Measurements from ENCODE around the gene MCM9.

The MCM9 gene

DNA sequence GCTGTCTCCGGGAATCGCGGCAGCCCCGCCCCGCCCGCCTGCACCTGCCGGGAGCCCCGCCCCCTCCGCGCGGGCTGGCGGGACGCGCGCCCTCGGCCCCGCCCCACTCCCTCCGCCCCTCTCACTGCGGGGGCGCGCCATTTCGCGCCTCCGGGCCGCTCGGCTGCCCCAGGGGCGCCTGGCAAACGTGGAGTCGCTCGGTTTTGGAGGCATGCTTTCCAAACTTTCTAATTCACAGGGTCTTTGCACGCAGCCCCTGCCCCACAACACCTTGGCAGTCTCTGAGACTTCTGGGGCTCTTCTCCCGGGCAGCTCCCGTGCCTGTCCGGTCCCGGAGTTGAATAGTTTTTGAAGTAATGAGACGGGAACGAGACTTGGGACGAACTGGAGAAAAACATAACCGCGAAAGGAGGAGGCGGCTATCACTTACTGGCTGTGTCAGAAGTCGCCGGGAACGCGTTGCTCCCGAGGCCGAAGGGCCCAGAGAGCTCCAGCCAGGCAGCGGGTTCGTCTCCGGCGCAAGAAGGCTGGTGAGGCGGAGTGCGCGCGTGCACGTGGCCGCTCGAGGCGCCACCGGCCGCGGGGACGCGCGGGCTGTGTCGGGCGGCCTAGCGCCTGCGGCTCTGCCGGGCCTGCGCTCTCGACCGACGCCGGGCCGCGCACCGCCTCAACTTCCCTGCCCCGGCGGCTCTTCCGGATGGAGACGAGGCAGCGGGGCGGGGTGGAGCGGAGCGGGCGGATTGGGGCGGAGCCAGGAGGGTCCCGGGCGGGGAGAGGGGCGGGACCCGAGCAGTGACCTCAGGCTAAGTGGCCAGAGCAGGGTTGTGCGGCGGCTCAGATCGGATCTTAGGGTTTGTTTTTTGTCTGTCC, at the start of gene MCM9:
MCM9 (minus strand) TSS at position 699 of the 870 bp plus-strand sequence. CDS start 3,436 bp downstream, outside the sequence.
- peak within 1 kb of the TSS; percentile 96 for H3K4me3 ChIP-seq (ENCODE audit: low read length)
- peak within 1 kb of the TSS; percentile 98 for H2AFZ ChIP-seq (ENCODE audit: low read depth, low read length)
- H3K36me3 ChIP-seq (ENCODE audit: insufficient read depth, low read length): peaks cover 20% of the 10 kb centered on the region
- no peaks in the 10 kb centered on the region for H3K27me3 ChIP-seq (ENCODE audit: insufficient read depth, low read length)
- H3K4me1 ChIP-seq (ENCODE audit: insufficient read depth, low read length): peaks cover 7% of the 10 kb centered on the region
- H3K9me3 ChIP-seq (ENCODE audit: low read length): peaks cover 2% of the 10 kb centered on the region

DNA sequence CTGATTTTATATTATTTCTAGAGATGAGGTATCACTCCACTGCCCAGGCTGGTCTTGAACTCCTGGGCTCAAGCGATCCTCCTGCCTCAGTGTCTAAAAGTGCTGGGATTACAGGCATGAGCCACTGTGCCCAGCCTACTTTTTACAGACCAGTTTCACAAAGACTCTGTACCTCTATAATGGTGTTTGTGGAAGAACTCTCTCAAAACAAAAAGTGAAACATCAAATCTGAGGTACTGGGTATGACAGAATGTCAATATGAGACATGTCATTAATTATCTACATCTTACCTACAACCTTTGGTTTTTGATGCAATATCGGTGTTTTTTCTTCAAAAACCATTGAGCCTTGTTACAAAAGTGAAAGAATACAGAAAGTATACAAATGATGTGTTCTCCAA, 49.4 kb upstream of the MCM9 start:
- Histone ChIP-seq H3K9me3 (ENCODE audit: low read length) (no peaks in the 10 kb centered on the region), H3K36me3 (ENCODE audit: insufficient read depth, low read length) (no peaks in the 10 kb centered on the region), H3K4me3 (ENCODE audit: low read length) (no peak overlapping the region), H3K27me3 (ENCODE audit: insufficient read depth, low read length) (no peaks in the 10 kb centered on the region), H2AFZ (ENCODE audit: low read depth, low read length) (no peak overlapping the region), H3K4me1 (ENCODE audit: insufficient read depth, low read length) (no peaks in the 10 kb centered on the region)

DNA sequence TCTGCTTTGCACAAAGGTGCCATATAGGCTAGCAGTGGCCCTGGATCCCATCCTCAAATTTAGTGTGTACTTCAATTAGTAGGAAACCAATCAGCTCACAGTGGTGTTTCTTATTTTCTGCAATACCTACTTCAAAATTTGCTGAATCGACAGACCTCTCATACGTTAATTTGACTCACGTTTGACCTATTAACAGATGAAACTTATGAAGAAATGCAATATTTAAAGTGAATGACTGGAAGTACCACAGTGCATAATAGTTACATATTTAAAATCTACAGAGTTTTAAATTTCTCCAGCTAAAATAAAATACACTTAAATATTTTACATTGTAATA, 47.6 kb upstream of the MCM9 start:
- Histone ChIP-seq H3K27me3 (ENCODE audit: insufficient read depth, low read length) (no peaks in the 10 kb centered on the region), H3K4me3 (ENCODE audit: low read length) (no peak overlapping the region), H3K36me3 (ENCODE audit: insufficient read depth, low read length) (peaks cover 8% of the 10 kb centered on the region), H3K4me1 (ENCODE audit: insufficient read depth, low read length) (no peaks in the 10 kb centered on the region), H3K9me3 (ENCODE audit: low read length) (no peaks in the 10 kb centered on the region), H2AFZ (ENCODE audit: low read depth, low read length) (no peak overlapping the region)

DNA sequence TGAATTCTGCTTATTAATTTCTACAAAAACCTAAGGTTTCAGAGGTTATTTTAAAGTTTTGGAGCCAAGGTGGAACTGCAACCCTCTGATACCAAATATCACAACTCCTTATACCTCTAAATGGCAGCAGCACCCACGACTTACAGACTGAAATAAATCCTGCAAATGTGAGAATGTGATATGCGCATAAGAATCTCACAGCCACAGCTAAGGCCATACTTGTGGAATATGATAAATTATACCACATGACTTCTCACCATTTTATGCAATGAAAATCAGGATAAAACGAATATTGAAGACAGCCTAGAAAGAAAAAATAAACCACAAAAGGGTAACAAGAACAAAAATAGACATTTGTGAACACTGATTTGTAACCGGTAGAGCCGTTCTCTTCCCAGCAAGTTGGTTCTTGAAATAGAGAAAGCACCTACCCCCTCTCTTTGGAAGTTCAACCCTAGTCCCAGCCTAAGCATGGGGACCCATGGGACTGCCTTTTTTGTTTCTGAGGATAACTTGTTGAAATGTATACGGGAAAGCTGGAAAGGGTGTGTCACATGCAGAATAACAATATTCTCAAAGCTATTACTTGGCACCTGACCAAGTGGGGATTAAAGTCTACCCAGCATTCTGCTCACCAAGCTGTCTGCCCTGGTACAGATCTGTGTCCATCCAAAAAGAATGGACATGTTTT, 47.1 kb upstream of the MCM9 start:
- Histone ChIP-seq H2AFZ (ENCODE audit: low read depth, low read length) (no peak overlapping the region), H3K4me3 (ENCODE audit: low read length) (no peak overlapping the region), H3K36me3 (ENCODE audit: insufficient read depth, low read length) (peaks cover 8% of the 10 kb centered on the region), H3K27me3 (ENCODE audit: insufficient read depth, low read length) (no peaks in the 10 kb centered on the region), H3K4me1 (ENCODE audit: insufficient read depth, low read length) (no peaks in the 10 kb centered on the region), H3K9me3 (ENCODE audit: low read length) (no peaks in the 10 kb centered on the region)

DNA sequence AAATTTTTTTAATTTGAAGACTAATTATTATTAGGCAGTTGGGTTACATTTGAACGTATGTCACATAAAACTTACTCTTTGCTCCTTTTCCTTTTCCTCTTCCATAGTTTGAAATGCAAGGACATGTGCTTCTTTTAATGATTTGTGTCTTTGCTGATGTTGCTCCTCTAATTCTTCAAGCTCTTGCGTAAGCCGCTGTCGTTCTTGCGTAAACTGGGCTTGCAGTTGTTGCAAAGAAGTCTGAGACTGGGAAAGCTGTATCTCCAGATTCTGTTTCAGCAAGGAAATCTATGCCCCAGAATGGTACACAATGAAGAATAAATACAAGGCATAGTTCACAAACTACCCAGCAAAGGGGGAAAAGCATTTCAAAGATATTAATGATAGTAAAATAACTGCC, 45.1 kb upstream of the MCM9 start:
- Histone ChIP-seq H2AFZ (ENCODE audit: low read depth, low read length) (no peak overlapping the region), H3K4me1 (ENCODE audit: insufficient read depth, low read length) (no peaks in the 10 kb centered on the region), H3K36me3 (ENCODE audit: insufficient read depth, low read length) (peaks cover 8% of the 10 kb centered on the region), H3K27me3 (ENCODE audit: insufficient read depth, low read length) (no peaks in the 10 kb centered on the region), H3K4me3 (ENCODE audit: low read length) (no peak overlapping the region), H3K9me3 (ENCODE audit: low read length) (no peaks in the 10 kb centered on the region)

DNA sequence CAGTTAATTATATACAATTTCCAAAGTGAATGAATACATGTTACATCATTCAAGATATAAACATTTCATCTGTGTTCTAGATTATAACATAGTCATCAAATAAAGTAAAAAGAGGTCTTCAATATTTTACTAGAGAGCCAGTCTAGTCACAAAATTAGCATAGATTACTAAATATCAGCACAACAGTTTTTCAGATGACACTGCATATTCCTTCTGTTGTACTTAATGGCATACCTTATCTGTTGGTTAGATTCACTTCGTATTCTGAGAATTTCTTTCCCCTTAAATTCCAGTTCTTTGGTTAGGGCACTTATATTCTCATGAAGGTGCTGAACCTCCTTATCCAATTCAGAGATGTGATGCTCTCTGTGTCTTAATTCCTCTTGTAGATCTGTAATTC, 39.8 kb upstream of the MCM9 start:
- Histone ChIP-seq H3K9me3 (ENCODE audit: low read length) (no peaks in the 10 kb centered on the region), H2AFZ (ENCODE audit: low read depth, low read length) (no peak overlapping the region), H3K36me3 (ENCODE audit: insufficient read depth, low read length) (peaks cover 8% of the 10 kb centered on the region), H3K27me3 (ENCODE audit: insufficient read depth, low read length) (no peaks in the 10 kb centered on the region), H3K4me1 (ENCODE audit: insufficient read depth, low read length) (no peaks in the 10 kb centered on the region), H3K4me3 (ENCODE audit: low read length) (no peak overlapping the region)

DNA sequence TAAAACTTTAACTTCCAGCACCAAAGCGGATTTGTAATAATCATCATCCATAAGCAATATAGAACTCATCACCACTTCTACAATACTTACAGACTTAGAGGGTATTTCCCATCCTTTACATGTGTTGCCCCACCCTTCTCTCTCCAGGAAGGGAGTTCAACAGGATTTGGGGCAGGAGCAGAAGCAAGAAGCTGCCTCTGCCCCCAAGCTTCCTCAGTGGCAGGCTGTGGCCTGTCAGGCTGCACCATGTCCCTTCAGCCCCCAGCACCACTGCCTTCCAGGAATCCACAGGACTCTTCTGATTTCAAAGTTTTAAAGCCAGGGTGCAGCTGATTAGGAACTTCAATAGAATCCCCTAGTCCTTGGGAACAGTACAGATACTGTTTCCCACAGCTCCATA, 36.7 kb upstream of the MCM9 start:
- no peaks in the 10 kb centered on the region for H3K27me3 ChIP-seq (ENCODE audit: insufficient read depth, low read length)
- H3K9me3 ChIP-seq (ENCODE audit: low read length): no peaks in the 10 kb centered on the region
- no peak overlapping the region for H3K4me3 ChIP-seq (ENCODE audit: low read length)
- H3K4me1 ChIP-seq (ENCODE audit: insufficient read depth, low read length): no peaks in the 10 kb centered on the region
- no peak overlapping the region for H2AFZ ChIP-seq (ENCODE audit: low read depth, low read length)
- H3K36me3 ChIP-seq (ENCODE audit: insufficient read depth, low read length): no peaks in the 10 kb centered on the region

DNA sequence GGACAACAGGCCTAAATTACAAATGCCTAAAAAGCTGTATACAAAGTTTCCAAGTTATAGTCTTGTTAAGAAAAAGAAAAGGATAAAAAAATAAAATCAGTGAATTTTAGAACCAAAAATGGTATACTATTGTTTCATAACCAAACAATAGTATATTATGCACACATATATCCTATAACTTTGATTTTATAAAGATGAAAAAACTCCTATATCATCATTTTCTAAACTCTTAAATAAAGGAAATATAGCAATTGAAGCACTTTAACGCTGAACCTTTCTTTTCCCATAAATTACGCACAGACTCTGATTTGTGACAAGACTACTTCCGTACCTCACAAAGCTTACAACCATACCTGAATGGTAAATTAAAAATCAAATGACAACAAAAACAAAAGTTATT, 35.9 kb upstream of the MCM9 start:
- no peaks in the 10 kb centered on the region for H3K4me1 ChIP-seq (ENCODE audit: insufficient read depth, low read length)
- no peaks in the 10 kb centered on the region for H3K27me3 ChIP-seq (ENCODE audit: insufficient read depth, low read length)
- no peaks in the 10 kb centered on the region for H3K9me3 ChIP-seq (ENCODE audit: low read length)
- H2AFZ ChIP-seq (ENCODE audit: low read depth, low read length): no peak overlapping the region
- no peak overlapping the region for H3K4me3 ChIP-seq (ENCODE audit: low read length)
- no peaks in the 10 kb centered on the region for H3K36me3 ChIP-seq (ENCODE audit: insufficient read depth, low read length)

DNA sequence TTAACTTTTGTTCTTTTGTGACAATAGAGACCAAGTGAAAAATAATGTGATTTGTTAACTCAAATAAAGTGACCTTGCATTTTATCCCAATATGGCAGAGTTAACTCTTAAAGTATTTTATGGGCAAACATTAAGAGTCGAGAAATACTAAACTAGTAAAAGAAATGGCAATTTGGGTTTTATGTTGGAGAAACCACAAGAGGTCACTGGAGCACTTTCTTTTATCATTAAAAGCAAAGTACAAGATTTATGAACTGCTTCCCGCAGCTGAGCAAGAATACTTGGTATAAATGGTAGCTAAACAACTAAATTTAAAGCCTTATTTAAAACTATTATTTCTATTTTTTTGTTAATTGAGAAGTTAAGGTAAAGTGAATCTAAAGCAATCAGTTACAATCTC, 33.5 kb upstream of the MCM9 start:
- H3K9me3 ChIP-seq (ENCODE audit: low read length): no peaks in the 10 kb centered on the region
- H2AFZ ChIP-seq (ENCODE audit: low read depth, low read length): no peak overlapping the region
- H3K36me3 ChIP-seq (ENCODE audit: insufficient read depth, low read length): no peaks in the 10 kb centered on the region
- H3K4me3 ChIP-seq (ENCODE audit: low read length): no peak overlapping the region
- peaks cover 5% of the 10 kb centered on the region for H3K4me1 ChIP-seq (ENCODE audit: insufficient read depth, low read length)
- no peaks in the 10 kb centered on the region for H3K27me3 ChIP-seq (ENCODE audit: insufficient read depth, low read length)

DNA sequence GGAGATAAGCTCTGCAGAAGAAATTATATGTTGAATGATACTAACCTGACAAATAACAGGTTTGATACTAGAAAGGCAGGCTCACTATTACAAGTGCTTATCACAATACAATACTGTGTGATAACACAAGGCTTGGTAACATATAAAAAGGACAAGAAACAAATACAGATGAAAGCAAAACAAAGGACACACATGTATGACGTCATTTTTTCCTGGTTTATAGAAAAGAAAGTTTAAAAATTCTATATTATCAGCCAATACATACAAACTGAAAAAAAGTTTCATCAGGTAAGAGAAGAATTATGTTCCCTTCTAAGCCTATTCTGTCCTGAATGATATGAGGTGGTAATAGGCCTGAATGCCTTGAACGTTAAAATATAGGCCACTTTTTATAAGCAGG, 32.3 kb upstream of the MCM9 start:
- Histone ChIP-seq H3K4me1 (ENCODE audit: insufficient read depth, low read length) (peaks cover 5% of the 10 kb centered on the region), H3K4me3 (ENCODE audit: low read length) (no peak overlapping the region), H3K27me3 (ENCODE audit: insufficient read depth, low read length) (no peaks in the 10 kb centered on the region), H3K9me3 (ENCODE audit: low read length) (no peaks in the 10 kb centered on the region), H3K36me3 (ENCODE audit: insufficient read depth, low read length) (no peaks in the 10 kb centered on the region), H2AFZ (ENCODE audit: low read depth, low read length) (no peak overlapping the region)

DNA sequence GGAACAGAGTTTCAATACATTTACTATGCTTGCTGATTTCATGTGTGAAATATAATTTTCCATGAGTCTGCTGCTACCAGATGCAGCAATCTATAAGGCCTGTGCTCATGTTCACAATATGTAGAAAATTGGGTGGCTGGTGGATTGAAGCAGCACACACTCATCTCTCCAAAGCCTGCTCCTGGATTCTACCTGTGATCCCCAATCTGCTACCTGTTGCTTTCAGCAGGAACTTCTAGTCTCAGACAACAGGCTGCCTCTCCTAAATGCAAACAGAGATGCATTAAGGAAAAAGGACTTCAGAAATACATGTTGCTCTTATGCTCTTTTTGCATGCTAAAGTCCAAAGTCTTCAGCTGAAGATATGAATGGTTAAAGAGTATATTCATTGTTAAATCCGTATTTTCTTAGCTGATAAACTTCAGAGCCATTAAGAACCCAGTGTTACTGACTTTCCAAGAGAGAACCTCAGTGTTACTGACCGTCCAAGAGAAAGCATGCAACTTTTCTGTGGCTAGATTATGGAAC, 30.9 kb upstream of the MCM9 start:
- Histone ChIP-seq H3K36me3 (ENCODE audit: insufficient read depth, low read length) (no peaks in the 10 kb centered on the region), H2AFZ (ENCODE audit: low read depth, low read length) (no peak overlapping the region)

DNA sequence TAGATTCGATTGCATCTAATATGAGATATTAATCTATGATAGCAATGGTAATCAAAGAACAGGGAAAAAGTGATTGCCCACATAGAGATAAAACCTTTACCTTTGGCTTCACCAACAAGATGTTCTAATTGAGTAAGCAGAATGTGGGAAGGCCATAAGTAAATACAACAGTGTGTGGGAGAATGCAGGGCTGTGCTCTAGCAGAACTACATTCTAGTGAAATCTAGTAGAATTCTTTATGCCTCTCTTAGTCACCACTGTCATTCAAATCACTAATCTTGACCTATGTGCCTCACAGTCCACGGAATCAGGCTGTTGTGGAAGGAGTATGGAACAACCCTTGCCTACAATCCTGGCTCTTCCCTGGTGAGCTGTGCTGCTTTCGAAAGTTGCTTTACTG, 30.4 kb upstream of the MCM9 start:
- Histone ChIP-seq H3K9me3 (ENCODE audit: low read length) (no peaks in the 10 kb centered on the region), H3K4me3 (ENCODE audit: low read length) (no peak overlapping the region), H2AFZ (ENCODE audit: low read depth, low read length) (no peak overlapping the region), H3K36me3 (ENCODE audit: insufficient read depth, low read length) (no peaks in the 10 kb centered on the region), H3K27me3 (ENCODE audit: insufficient read depth, low read length) (no peaks in the 10 kb centered on the region), H3K4me1 (ENCODE audit: insufficient read depth, low read length) (peaks cover 5% of the 10 kb centered on the region)

More for the DNA sequence above, 30.9 kb upstream of the MCM9 start:
- peaks cover 5% of the 10 kb centered on the region for H3K4me1 ChIP-seq (ENCODE audit: insufficient read depth, low read length)
- H3K27me3 ChIP-seq (ENCODE audit: insufficient read depth, low read length): no peaks in the 10 kb centered on the region
- no peak overlapping the region for H3K4me3 ChIP-seq (ENCODE audit: low read length)
- no peaks in the 10 kb centered on the region for H3K9me3 ChIP-seq (ENCODE audit: low read length)

DNA sequence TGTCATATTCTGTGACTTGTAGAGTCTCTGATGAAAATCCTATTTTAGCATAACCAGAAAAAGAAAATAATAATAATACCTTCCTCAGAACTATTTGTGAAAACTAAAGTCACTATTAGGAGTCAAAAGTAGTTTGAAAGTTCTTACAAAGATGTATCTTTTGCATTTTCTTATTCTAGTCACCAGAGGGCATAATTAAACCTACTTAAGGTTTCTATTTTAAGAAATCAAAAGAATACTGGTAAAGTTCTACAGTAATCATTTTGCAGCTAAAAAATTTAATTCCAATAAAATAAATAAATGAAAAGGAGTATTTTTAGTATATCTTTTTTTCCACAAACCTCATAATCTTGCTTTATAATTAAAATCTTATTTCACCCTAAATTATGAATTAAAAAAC, 28.0 kb upstream of the MCM9 start:
- Histone ChIP-seq H3K27me3 (ENCODE audit: insufficient read depth, low read length) (no peaks in the 10 kb centered on the region), H3K4me1 (ENCODE audit: insufficient read depth, low read length) (peaks cover 9% of the 10 kb centered on the region), H3K36me3 (ENCODE audit: insufficient read depth, low read length) (no peaks in the 10 kb centered on the region), H3K9me3 (ENCODE audit: low read length) (no peaks in the 10 kb centered on the region), H2AFZ (ENCODE audit: low read depth, low read length) (no peak overlapping the region), H3K4me3 (ENCODE audit: low read length) (no peak overlapping the region)

All from neuron (in vitro differentiated cells).